ENCODE data around the gene PEX3. TPM values are rescaled to one million over a fixed set of nuclear protein-coding genes. Genes with fewer than 3 reads are reported as not detected.
A peak's percentile ranks its signal among the peaks of the same experiment; 100 is the strongest.

PEX3 gene
- polyA plus RNA-seq, 3 donors = 3.2 to 6.9 (median 5.2) TPM

- no peaks in the 10 kb centered on the region for H3K36me3 Mint-ChIP-seq
- H3K4me1 Mint-ChIP-seq = peaks cover 30% of the 10 kb centered on the region
- intact Hi-C loops (cut with micrococcal nuclease) = no loop called here
- H3K4me3 Mint-ChIP-seq = no peak overlapping the region
- WGBS (ENCODE audit: insufficient coverage) = 90% methylated on average over 2 of the region's 5 CpGs
- Histone ChIP-seq H3K9me3 (replicated peaks in 1 of 2; ENCODE audit: control insufficient read depth in 1 of 2, insufficient read depth in 1 of 2, low read length in 2 of 2) (no peaks in the 10 kb centered on the region), H3K4me3 (replicated peaks in 1 of 3; ENCODE audit: low read depth in 2 of 3, low read length in 3 of 3) (no peak overlapping the region), H3K4me1 (ENCODE audit: control insufficient read depth in 1 of 2, insufficient read depth in 2 of 2, low read length in 2 of 2) (peaks cover 18 to 37% of the 10 kb centered on the region in 2 donors), H3K27me3 (ENCODE audit: control insufficient read depth in 2 of 2, insufficient read depth in 2 of 2, low read length in 2 of 2) (no peaks in the 10 kb centered on the region), H2AFZ (ENCODE audit: insufficient read depth, low read depth, low read length, poor library complexity, severe bottlenecking) (no peak overlapping the region), H3K27ac (ENCODE audit: low read depth in 1 of 2, low read length in 2 of 2) (no peak overlapping the region), H3K36me3 (replicated peaks in 1 of 2; ENCODE audit: control insufficient read depth in 1 of 2, insufficient read depth in 2 of 2, low read length in 2 of 2) (no peaks in the 10 kb centered on the region), H3K79me2 (ENCODE audit: insufficient read depth, low read length) (peaks cover 29% of the 10 kb centered on the region), H4K20me1 (ENCODE audit: insufficient read depth, low read length) (peaks cover 24% of the 10 kb centered on the region), H3K9ac (ENCODE audit: insufficient read depth, low read length, poor library complexity, severe bottlenecking) (no peak overlapping the region), H3K4me2 (replicated peaks; ENCODE audit: extremely low read depth, low read length, poor library complexity, severe bottlenecking) (no peak overlapping the region)
- H3K9me3 Mint-ChIP-seq = no peaks in the 10 kb centered on the region
- peak overlapping the region in 1 of 7 donors; percentile 20 for H3K27ac Mint-ChIP-seq
- H3K27me3 Mint-ChIP-seq (ENCODE audit: low read depth in 3 of 3) = no peaks in the 10 kb centered on the region
- TF ChIP-seq CTCF (IDR thresholded peaks at IDR 0.05) = no peak
- DNase-seq = no peak
These were observed 84.6 kb downstream of the PEX3 start for GRCh38 chr6:143535189-143535614.

GRCh38 chr6:143536461-143536865 is 85.9 kb downstream of the PEX3 start:
- peak; percentile 38 to 47 (median 43) for DNase-seq
- peak overlapping the region; percentile 2 to 75 for H3K27ac ChIP-seq (ENCODE audit: low read depth in 1 of 2, low read length in 2 of 2)

More at GRCh38 chr6:143536461-143536865, 85.9 kb downstream of the PEX3 start:
- no peaks in the 10 kb centered on the region for H3K9me3 ChIP-seq (replicated peaks in 1 of 2; ENCODE audit: control insufficient read depth in 1 of 2, insufficient read depth in 1 of 2, low read length in 2 of 2)
- peak overlapping the region; percentile 54 for H3K9ac ChIP-seq (ENCODE audit: insufficient read depth, low read length, poor library complexity, severe bottlenecking)
- peaks cover 18 to 37% of the 10 kb centered on the region in 2 donors for H3K4me1 ChIP-seq (ENCODE audit: control insufficient read depth in 1 of 2, insufficient read depth in 2 of 2, low read length in 2 of 2)
- H3K27ac Mint-ChIP-seq = peak overlapping the region in 1 of 7 donors; percentile 53
- 2% methylated on average over 26 of the region's 27 CpGs for WGBS (ENCODE audit: insufficient coverage)
- peak overlapping the region; percentile 40 to 75 (median 44) for H3K4me3 ChIP-seq (replicated peaks in 1 of 3; ENCODE audit: low read depth in 2 of 3, low read length in 3 of 3)
- peak overlapping the region; percentile 91 for H3K4me2 ChIP-seq (replicated peaks; ENCODE audit: extremely low read depth, low read length, poor library complexity, severe bottlenecking)
- peaks cover 41% of the 10 kb centered on the region for H3K79me2 ChIP-seq (ENCODE audit: insufficient read depth, low read length)
- H3K27me3 Mint-ChIP-seq (ENCODE audit: low read depth in 3 of 3) = no peaks in the 10 kb centered on the region
- intact Hi-C loops (cut with micrococcal nuclease) = no loop called here
- peaks cover 33% of the 10 kb centered on the region for H4K20me1 ChIP-seq (ENCODE audit: insufficient read depth, low read length)
- H3K4me1 Mint-ChIP-seq = peaks cover 33% of the 10 kb centered on the region
- H3K9me3 Mint-ChIP-seq = no peaks in the 10 kb centered on the region
- H3K27me3 ChIP-seq (ENCODE audit: control insufficient read depth in 2 of 2, insufficient read depth in 2 of 2, low read length in 2 of 2) = no peaks in the 10 kb centered on the region
- no peak for TF ChIP-seq CTCF (IDR thresholded peaks at IDR 0.05)
- H3K36me3 Mint-ChIP-seq = no peaks in the 10 kb centered on the region
- peak overlapping the region; percentile 93 for H2AFZ ChIP-seq (ENCODE audit: insufficient read depth, low read depth, low read length, poor library complexity, severe bottlenecking)
- no peaks in the 10 kb centered on the region for H3K36me3 ChIP-seq (replicated peaks in 1 of 2; ENCODE audit: control insufficient read depth in 1 of 2, insufficient read depth in 2 of 2, low read length in 2 of 2)
- peak overlapping the region; percentile 73 to 79 for H3K4me3 Mint-ChIP-seq

Data from CD14-positive monocyte (primary cell).